ENCODE results near the gene PPP1R12A.

PPP1R12A gene

GRCh38 chr12:79901506-79901905 is 33.4 kb downstream of the PPP1R12A start:
- no peak for TF ChIP-seq CTCF (IDR thresholded peaks at IDR 0.05; ENCODE audit: extremely low read depth, missing control alignments)
- DNase-seq (ENCODE audit: low spot score): no peak

GRCh38 chr12:79900951-79901350 is 33.9 kb downstream of the PPP1R12A start:
- DNase-seq (ENCODE audit: low spot score): no peak
- TF ChIP-seq CTCF (IDR thresholded peaks at IDR 0.05; ENCODE audit: extremely low read depth, missing control alignments): no peak

GRCh38 chr12:79900199-79900598 is 34.7 kb downstream of the PPP1R12A start:
- DNase-seq (ENCODE audit: low spot score): no peak
- TF ChIP-seq CTCF (IDR thresholded peaks at IDR 0.05; ENCODE audit: extremely low read depth, missing control alignments): no peak

- no peak for TF ChIP-seq CTCF (IDR thresholded peaks at IDR 0.05; ENCODE audit: extremely low read depth, missing control alignments)
- DNase-seq (ENCODE audit: low spot score): no peak
Measured at GRCh38 chr12:79897617-79898016, 37.3 kb downstream of the PPP1R12A start.

- TF ChIP-seq CTCF (IDR thresholded peaks at IDR 0.05; ENCODE audit: extremely low read depth, missing control alignments): no peak
- DNase-seq (ENCODE audit: low spot score): no peak
Measured at GRCh38 chr12:79895804-79896203, 39.1 kb downstream of the PPP1R12A start.

GRCh38 chr12:79895071-79895470 is 39.8 kb downstream of the PPP1R12A start:
- DNase-seq (ENCODE audit: low spot score): no peak
- no peak for TF ChIP-seq CTCF (IDR thresholded peaks at IDR 0.05; ENCODE audit: extremely low read depth, missing control alignments)

- no peak for TF ChIP-seq CTCF (IDR thresholded peaks at IDR 0.05; ENCODE audit: extremely low read depth, missing control alignments)
- no peak for DNase-seq (ENCODE audit: low spot score)
Measured at GRCh38 chr12:79891506-79892162, 43.3 kb downstream of the PPP1R12A start.

Data from GM20000 (cell line).